SK-N-MC (cell line): ENCODE measurements around the gene GRAMD1C.

Experiments
- EZH2 ChIP-seq: fragments of 200-600 bp; sonication (generic); IDR thresholded peaks from one replicate; pipeline ENCODE4 v1.6.1; 2017; ENCODE audit warnings: antibody characterized with exemption
- FOXP2 ChIP-seq: optimal IDR thresholded peaks from 2 replicates; pipeline ENCODE3; 2011; ENCODE audit warnings: mild to moderate bottlenecking, moderate library complexity; ENCODE audit not compliant: insufficient read depth; ENCODE audit errors: extremely low read length, control extremely low read depth
- POLR2AphosphoS5 ChIP-seq: IDR thresholded peaks from 2 replicates; pipeline ENCODE4 v1.6.1; 2012; ENCODE audit warnings: mild to moderate bottlenecking, low read depth, low read length, borderline replicate concordance

DNA sequence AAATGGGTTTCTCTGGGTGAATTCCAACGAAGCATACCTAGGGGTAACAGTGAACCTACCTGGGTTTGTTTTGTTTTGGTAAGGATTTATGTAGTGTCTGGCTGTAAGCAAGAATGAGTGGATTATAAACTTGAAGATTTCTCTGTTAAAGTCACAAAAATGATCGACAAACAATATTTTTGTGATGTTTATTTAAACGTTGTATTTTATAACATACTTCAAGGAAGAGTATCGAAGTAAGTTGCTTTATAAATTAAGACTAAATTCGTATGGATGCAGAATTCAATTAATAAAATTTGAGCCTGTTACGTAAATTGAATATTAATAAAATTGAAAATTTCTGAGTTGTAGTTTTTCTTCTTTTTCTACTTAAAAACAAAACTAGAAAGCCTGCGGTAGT is 108.2 kb downstream of the GRAMD1C start:
- TF ChIP-seq POLR2AphosphoS5 (no peak), EZH2 (no peak), FOXP2 (no peak)
